HEK293T (cell line): ENCODE data around the gene APBA3.

ENCODE experiments used
- CTCF ChIA-PET: fragments of 350-600 bp; formaldehyde crosslinking; extraction: SDS; loops from one replicate; lab custom pipeline; 2021; ENCODE audit warnings: antibody characterized with exemption, inconsistent platforms; lab: Yijun Ruan, JAX
- POLR2A ChIA-PET: fragments of 350-600 bp; formaldehyde crosslinking; extraction: SDS; loops from one replicate; lab custom pipeline; 2020; ENCODE audit warnings: antibody characterized with exemption, inconsistent platforms; lab: Yijun Ruan, JAX
- DNase-seq: peaks from one replicate; pipeline ENCODE4 v3.0.0; 2012; ENCODE audit warnings: mixed read lengths; ENCODE audit errors: extremely low spot score
- ARNT ChIP-seq: fragments of 450-650 bp; IDR thresholded peaks from 2 replicates; pipeline ENCODE4 v1.6.1; 2017; ENCODE audit warnings: mild to moderate bottlenecking
- BHLHE40 ChIP-seq: fragments of 450-650 bp; IDR thresholded peaks from 2 replicates; pipeline ENCODE4 v1.6.1; 2016; ENCODE audit warnings: mild to moderate bottlenecking, moderate library complexity, borderline replicate concordance
- CTBP1 ChIP-seq: fragments of 450-650 bp; IDR thresholded peaks from 2 replicates; pipeline ENCODE4 v1.6.1; 2016; ENCODE audit warnings: borderline replicate concordance
- ELF4 ChIP-seq: fragments of 450-650 bp; IDR thresholded peaks from 2 replicates; pipeline ENCODE4 v1.6.1; 2017; ENCODE audit warnings: antibody characterized with exemption
- FOXA1 ChIP-seq: fragments of 450-650 bp; IDR thresholded peaks from 2 replicates; pipeline ENCODE4 v1.6.1; 2016; ENCODE audit warnings: mild to moderate bottlenecking
- FOXK2 ChIP-seq: fragments of 450-650 bp; IDR thresholded peaks from 2 replicates; pipeline ENCODE4 v1.6.1; 2016; ENCODE audit warnings: mild to moderate bottlenecking
- FOXM1 ChIP-seq: fragments of 450-650 bp; IDR thresholded peaks from 2 replicates; pipeline ENCODE4 v1.6.1; 2017; ENCODE audit warnings: mild to moderate bottlenecking, borderline replicate concordance
- HDGF ChIP-seq: fragments of 450-650 bp; IDR thresholded peaks from 2 replicates; pipeline ENCODE4 v1.6.1; 2017; ENCODE audit warnings: antibody characterized with exemption, borderline replicate concordance
- L3MBTL2 ChIP-seq: fragments of 450-650 bp; conservative IDR thresholded peaks from 2 replicates; pipeline ENCODE4 v1.6.1; 2016; ENCODE audit warnings: mild to moderate bottlenecking
- LEF1 ChIP-seq: fragments of 450-650 bp; IDR thresholded peaks from 2 replicates; pipeline ENCODE4 v1.6.1; 2017; ENCODE audit warnings: mild to moderate bottlenecking, borderline replicate concordance
- NFRKB ChIP-seq: fragments of 450-650 bp; IDR thresholded peaks from 2 replicates; pipeline ENCODE4 v1.6.1; 2016; ENCODE audit warnings: mild to moderate bottlenecking, moderate library complexity
- SP1 ChIP-seq: fragments of 450-650 bp; IDR thresholded peaks from 2 replicates; pipeline ENCODE4 v1.6.1; 2017
- SUZ12 ChIP-seq: fragments of 450-650 bp; IDR thresholded peaks from 2 replicates; pipeline ENCODE4 v1.6.1; 2016; ENCODE audit warnings: mild to moderate bottlenecking
- TARDBP ChIP-seq: fragments of 450-650 bp; IDR thresholded peaks from 2 replicates; pipeline ENCODE4 v1.6.1; 2016
- ZNF384 ChIP-seq: fragments of 450-650 bp; IDR thresholded peaks from 2 replicates; pipeline ENCODE4 v1.6.1; 2016
- TF ChIP-seq, protein P1 (sequence below): fragments of 450-650 bp; IDR thresholded peaks from 2 replicates; pipeline ENCODE4 v1.6.1; 2016

Gene APBA3

DNA sequence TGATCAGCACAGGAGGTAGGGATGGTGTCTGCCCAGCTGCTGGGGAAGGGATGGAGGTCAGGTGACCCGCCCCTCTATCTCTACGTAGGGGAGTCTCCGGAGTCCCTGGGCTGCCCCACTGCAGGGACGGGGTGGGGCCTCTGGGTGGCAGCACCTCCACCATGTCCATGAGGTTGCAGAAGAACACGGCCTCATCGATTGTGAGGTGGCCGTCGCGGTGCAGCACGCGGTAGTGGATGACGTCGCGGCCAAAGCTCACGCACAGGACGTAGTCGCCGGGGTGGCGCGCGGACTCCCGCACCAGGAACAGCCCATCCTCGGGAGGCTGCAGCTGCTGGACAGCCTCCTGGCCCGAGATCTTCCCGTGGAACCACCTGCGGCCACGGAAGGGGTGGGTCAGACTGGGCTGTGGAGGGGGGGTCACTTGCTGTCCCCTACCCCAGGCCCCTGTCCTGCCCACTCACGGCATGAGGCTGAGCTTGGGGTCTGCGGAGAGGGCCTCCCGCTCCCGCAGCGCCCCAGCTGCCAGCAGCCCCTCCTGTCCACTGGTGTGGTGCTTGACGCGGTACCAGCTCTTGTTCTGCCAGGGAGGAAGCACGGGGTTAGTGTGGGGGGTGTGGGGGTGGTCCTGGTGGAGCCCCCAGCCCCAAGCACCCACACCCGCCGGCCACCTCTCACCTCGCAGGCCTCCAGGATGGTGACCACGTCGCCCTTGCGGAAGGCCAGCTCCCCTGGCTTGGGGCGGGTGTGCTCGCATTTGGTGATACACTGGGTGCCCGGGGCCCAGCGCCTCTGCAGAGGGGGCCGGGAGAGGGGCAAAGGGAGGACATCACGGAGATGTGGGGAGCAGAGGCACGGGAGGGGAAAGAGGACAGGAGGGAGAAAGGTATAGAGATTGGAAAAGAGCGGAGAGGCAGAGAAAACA lies 22.4 kb upstream of the APBA3 start:
- DNase-seq, result no peak
- TF ChIP-seq FOXM1, result no peak
- TF ChIP-seq SP1, result no peak
- TF ChIP-seq FOXA1, result no peak
- CTCF ChIA-PET, result interaction anchor here (0.5 kb wide), 1 partner anchor 8 kb away, joined by 7 read pairs; no protein-coding TSS in a partner anchor
- POLR2A ChIA-PET, result interaction anchor here (1.3 to 1.9 kb wide), 2 partner anchors 13 to 21 kb away, joined by 3 to 8 read pairs; partner anchors contain the start of gene MRPL54

DNA sequence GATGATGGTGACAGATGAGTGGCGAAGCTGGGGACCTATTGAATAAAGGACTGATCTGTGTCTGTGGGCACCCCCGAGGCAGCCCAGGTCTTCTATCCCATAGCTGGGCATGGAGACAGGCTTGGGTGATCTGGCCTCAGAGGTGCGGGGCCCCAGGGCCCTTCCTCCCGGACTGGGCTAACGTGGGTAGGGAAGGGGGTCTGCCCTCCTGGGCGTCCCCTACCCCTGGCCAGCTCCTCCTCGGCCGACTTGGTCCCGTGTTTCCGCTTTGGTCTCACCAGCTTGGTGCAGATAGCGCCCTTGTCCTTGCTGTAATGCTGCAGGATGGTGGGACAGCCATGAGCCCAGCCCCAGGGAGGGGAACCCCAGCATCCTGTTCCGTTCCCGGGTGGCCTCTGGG lies 21.4 kb upstream of the APBA3 start:
- no peak for DNase-seq
- ChIA-PET CTCF (no interaction called here), POLR2A (interaction anchor here (1.3 to 1.9 kb wide), 2 partner anchors 12 to 20 kb away, joined by 3 to 8 read pairs; partner anchors contain the start of gene MRPL54)
- TF ChIP-seq SUZ12 (no peak), FOXM1 (no peak), LEF1 (no peak), TARDBP (no peak), L3MBTL2 (no peak), BHLHE40 (no peak), NFRKB (no peak), CTBP1 (no peak), FOXA1 (no peak), ZNF384 (no peak)
- TF ChIP-seq, protein P1, sequence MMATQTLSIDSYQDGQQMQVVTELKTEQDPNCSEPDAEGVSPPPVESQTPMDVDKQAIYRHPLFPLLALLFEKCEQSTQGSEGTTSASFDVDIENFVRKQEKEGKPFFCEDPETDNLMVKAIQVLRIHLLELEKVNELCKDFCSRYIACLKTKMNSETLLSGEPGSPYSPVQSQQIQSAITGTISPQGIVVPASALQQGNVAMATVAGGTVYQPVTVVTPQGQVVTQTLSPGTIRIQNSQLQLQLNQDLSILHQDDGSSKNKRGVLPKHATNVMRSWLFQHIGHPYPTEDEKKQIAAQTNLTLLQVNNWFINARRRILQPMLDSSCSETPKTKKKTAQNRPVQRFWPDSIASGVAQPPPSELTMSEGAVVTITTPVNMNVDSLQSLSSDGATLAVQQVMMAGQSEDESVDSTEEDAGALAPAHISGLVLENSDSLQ, result no peak

DNA sequence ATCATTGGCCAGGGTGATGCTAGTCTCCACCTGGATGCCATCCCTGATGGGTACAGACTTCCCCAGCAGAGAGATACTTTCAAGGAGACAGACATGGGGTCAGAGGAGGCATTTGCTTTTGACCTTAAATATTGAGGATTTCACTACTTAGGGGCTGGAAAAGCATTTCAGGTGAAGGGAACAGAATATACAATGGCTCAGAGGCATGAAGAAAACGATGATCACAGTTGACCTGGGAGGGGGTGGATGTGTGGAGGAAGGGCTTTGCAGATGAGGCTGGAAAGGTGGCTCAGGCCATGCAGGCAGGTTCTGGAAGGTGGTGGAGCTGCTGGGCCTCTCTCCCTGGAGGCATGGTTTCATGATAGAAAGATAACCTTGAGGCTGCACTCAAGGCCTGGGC lies 20.8 kb upstream of the APBA3 start:
- no peak for TF ChIP-seq ARNT
- no peak for TF ChIP-seq CTBP1
- TF ChIP-seq HDGF, result no peak
- no peak for TF ChIP-seq SP1
- TF ChIP-seq SUZ12, result no peak
- no peak for TF ChIP-seq ELF4
- TF ChIP-seq FOXK2, result no peak
- no peak for TF ChIP-seq FOXA1
- TF ChIP-seq, protein P1, result no peak
- no peak for TF ChIP-seq TARDBP
- no peak for TF ChIP-seq ZNF384
- DNase-seq, result no peak
- ChIA-PET CTCF (no interaction called here), POLR2A (interaction anchor here (1.3 to 1.9 kb wide), 2 partner anchors 11 to 20 kb away, joined by 3 to 8 read pairs; partner anchors contain the start of gene MRPL54)

DNA sequence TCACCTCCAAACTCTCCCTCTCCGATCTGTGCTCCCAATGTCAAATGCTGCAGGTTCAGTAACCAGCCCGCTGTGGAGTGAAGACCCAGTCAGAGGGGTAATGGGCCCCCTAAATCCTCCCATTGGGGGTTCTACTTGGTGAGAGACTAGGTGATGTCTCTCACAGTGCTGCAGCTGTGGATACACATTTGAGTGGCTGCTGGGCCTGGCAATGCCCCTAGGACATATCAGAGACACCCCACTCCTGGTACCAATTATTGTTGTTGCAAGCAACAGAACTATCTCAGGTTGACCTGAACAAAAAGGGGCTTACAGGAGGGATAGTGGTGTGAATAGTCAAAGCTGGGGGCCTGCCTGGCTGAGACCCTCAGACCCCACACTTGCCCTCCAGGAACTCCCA lies 20.1 kb upstream of the APBA3 start:
- no peak for DNase-seq
- ChIA-PET POLR2A (interaction anchor here (0.9 kb wide), 1 partner anchor 19 kb away, joined by 3 read pairs; the partner anchor contains the start of gene MRPL54), CTCF (no interaction called here)
- TF ChIP-seq NFRKB (no peak), FOXK2 (no peak), L3MBTL2 (no peak), FOXM1 (no peak), LEF1 (no peak), TARDBP (no peak), BHLHE40 (no peak), SUZ12 (no peak), ZNF384 (no peak), HDGF (no peak), SP1 (no peak), FOXA1 (no peak), ARNT (no peak), ELF4 (no peak), CTBP1 (no peak)
- TF ChIP-seq, protein P1, result no peak

DNA sequence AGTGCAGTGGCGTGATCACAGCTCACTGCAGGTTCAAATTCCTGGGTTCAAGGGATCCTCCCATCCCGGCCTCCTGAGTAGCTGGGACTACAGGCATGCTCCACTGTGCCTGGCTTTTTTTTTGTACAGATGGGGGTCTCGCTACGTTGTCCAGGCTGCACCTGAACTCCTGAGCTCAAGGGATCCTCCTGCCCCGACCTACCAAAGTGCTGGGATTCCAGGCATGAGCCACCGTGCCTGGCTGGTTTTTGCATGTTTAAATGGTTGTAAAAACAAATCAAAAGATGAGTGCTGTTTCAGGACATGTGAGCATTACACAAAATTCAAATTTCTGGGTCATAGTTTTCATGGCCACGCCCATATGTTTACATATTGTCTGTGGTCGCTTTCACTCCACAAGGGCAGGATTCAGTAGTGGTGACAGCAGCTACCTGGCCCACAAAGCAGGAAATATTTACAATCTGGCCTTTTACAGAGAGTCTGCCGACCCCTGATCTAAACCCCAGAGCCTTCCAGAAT lies 19.4 kb upstream of the APBA3 start:
- TF ChIP-seq ZNF384 (no peak), L3MBTL2 (no peak), ARNT (no peak), SP1 (no peak), LEF1 (no peak), HDGF (no peak), TARDBP (no peak), FOXK2 (no peak), ELF4 (no peak), FOXM1 (no peak), FOXA1 (no peak), NFRKB (no peak), BHLHE40 (no peak), SUZ12 (no peak), CTBP1 (no peak)
- TF ChIP-seq, protein P1, result no peak
- ChIA-PET POLR2A (interaction anchor here (3.3 kb wide), 1 partner anchor 18 kb away, joined by 14 read pairs; the partner anchor contains the start of gene MRPL54), CTCF (no interaction called here)
- no peak for DNase-seq
